Urinary bladder (tissue), 4 donors: ENCODE measurements around the gene DGKZ. TPM values are rescaled to one million over a fixed set of nuclear protein-coding genes. Genes with fewer than 3 reads are reported as not detected.
A peak's percentile ranks its signal among the peaks of the same experiment; 100 is the strongest.

ENCODE experiments used
- DNase-seq: peaks from one replicate; pipeline ENCODE4 v3.0.0-alpha.2; 2015; ENCODE audit errors: extremely low spot score
- H3K27ac ChIP-seq: one replicate; pipeline ENCODE4 v1.5.1; 2013; ENCODE audit warnings: low read depth, mild to moderate bottlenecking, moderate library complexity
- H3K36me3 ChIP-seq: one replicate; pipeline ENCODE4 v1.6.1; 2013; ENCODE audit warnings: mild to moderate bottlenecking, moderate library complexity; ENCODE audit not compliant: insufficient read depth
- H3K4me1 ChIP-seq: one replicate; pipeline ENCODE4 v1.6.1; 2013; ENCODE audit warnings: mild to moderate bottlenecking, moderate library complexity; ENCODE audit not compliant: insufficient read depth
- H3K4me3 ChIP-seq: one replicate; pipeline ENCODE4 v1.5.1; 2013; ENCODE audit warnings: low read depth, low read length
- WGBS: extraction: QIAGEN DNeasy Blood & Tissue Kit; methylation state at CpG from one replicate; pipeline ENCODE4 v1.1.7; 2013; 5-methylcytosine and 5-hydroxymethylcytosine counted together
- polyA plus RNA-seq: library from polyadenylated mRNA; stranded (reverse); fragments of 200-250 nt; gene quantifications from one replicate; pipeline ENCODE4 v1.2.3, GENCODE V29; 2013
- total RNA-seq: library from RNA; depleted of rRNA; stranded (reverse); fragments of >200 nt; gene quantifications from one replicate; pipeline ENCODE4 v1.2.3, GENCODE V29; 2014
- donor health status: healthy with polysubstance abuse.
- donor health status: healthy.

Gene DGKZ
- total and polyA plus RNA-seq, 2 donors = 18.5 to 47.8 TPM

- Histone ChIP-seq H3K27ac (no peak overlapping the region), H3K4me1 (no peaks in the 10 kb centered on the region), H3K4me3 (no peak overlapping the region), H3K36me3 (peaks cover 7% of the 10 kb centered on the region)
- DNase-seq = no peak
- 96% methylated on average over 6 of the region's 6 CpGs for WGBS
Observed at GRCh38 chr11:46408407-46408986, 61.2 kb downstream of the DGKZ start.

GRCh38 chr11:46410021-46410420 is 62.8 kb downstream of the DGKZ start:
- DNase-seq = no peak
- Histone ChIP-seq H3K4me1 (no peaks in the 10 kb centered on the region), H3K36me3 (peaks cover 10% of the 10 kb centered on the region), H3K27ac (no peak overlapping the region), H3K4me3 (no peak overlapping the region)
- 62% methylated on average over 5 of the region's 5 CpGs for WGBS

- peaks cover 6% of the 10 kb centered on the region for H3K36me3 ChIP-seq
- no peak overlapping the region for H3K4me3 ChIP-seq
- no peak overlapping the region for H3K27ac ChIP-seq
- no peaks in the 10 kb centered on the region for H3K4me1 ChIP-seq
- 91% methylated on average over 9 of the region's 9 CpGs for WGBS
- DNase-seq = no peak
Observed at GRCh38 chr11:46413760-46414465, 66.7 kb downstream of the DGKZ start.

DNA sequence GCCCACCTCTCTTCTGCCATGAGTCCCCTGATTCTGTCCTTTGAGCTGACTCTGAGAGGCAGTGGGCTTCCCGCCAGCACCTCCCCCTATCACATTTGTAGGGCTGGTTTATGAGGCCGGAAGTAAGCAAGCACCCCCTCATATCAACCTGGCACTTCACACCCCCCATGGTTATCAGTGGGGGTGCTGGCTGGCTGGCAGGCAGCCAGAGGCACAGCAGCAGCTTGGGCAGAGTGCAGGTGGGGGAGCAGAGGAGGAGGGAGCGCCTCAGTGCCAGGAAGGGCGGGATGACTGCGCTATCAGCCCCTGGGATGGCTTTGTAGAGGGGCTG is 67.2 kb downstream of the DGKZ start:
- no peak for DNase-seq
- Histone ChIP-seq H3K4me1 (no peaks in the 10 kb centered on the region), H3K27ac (no peak overlapping the region), H3K4me3 (no peak overlapping the region), H3K36me3 (peaks cover 6% of the 10 kb centered on the region)
- 88% methylated on average over 5 of the region's 5 CpGs for WGBS

DNA sequence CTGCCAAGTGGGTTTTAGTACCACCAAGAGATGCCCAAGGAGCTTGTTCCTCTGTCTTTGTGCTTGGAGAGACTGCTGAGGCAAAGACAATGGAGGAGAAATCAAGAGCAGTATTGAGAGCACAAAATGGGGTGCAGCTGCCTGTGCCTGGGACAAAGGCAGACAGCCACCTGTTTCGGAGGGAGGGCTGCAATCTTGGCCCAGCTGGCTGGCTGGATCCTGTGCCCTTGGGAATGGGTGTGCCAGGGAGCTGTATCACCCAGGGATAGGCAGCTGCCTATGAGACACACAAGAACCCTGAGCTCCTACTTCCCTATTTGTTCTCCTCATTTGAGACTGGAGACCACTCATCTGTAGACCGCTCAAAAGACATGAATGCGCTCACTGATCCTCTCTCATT is 67.6 kb downstream of the DGKZ start:
- H3K36me3 ChIP-seq = peaks cover 3% of the 10 kb centered on the region
- 64% methylated on average over 3 of the region's 3 CpGs for WGBS

DNA sequence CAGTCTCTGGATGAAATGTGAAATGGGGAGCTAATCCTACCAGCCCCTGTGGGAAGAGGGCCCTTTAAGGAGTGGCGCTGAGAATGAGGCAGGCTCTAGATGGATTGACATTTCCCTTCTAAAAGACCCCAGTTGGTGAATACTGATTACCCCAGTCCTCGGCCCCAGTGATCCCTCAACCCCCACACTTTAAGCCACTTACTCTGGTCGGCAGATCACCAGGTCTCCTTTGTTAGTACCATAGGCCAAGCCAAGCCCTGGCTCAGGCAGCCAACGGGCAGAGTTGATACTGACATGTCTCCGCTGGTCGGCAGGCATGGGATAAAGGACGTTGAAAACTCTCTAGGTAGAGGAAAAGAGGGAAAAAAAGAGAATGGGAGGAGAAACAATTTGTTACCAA is 70.4 kb downstream of the DGKZ start:
- Histone ChIP-seq H3K36me3 (peaks cover 3% of the 10 kb centered on the region), H3K4me1 (no peaks in the 10 kb centered on the region), H3K27ac (no peak overlapping the region), H3K4me3 (no peak overlapping the region)
- WGBS = 84% methylated on average over 7 of the region's 7 CpGs
- no peak for DNase-seq

More for the DNA sequence above, 67.6 kb downstream of the DGKZ start:
- Histone ChIP-seq H3K4me3 (no peak overlapping the region), H3K4me1 (no peaks in the 10 kb centered on the region), H3K27ac (no peak overlapping the region)
- no peak for DNase-seq

DNA sequence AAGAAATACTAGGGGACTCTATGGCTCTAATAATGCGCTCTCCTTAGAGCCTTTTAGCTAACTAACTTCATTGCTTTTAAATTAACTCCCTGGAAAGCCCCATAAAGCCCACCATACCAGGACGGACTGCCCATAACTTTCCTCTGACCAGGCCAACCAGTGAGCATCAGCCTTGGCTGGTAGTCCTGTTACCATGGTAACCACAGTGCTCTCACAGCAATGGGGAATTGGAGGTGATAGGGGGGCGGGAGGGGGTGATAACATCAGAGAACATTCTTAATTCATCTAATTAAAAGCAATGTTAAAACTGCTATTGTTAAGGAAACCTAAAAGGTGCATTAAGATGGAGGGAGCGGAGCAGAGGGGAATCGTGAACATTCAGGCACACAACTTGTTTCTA is 71.5 kb downstream of the DGKZ start:
- no peak overlapping the region for H3K27ac ChIP-seq
- WGBS = 90% methylated on average over 5 of the region's 5 CpGs
- H3K36me3 ChIP-seq = peaks cover 3% of the 10 kb centered on the region

GRCh38 chr11:46420513-46420912 is 73.2 kb downstream of the DGKZ start:
- 94% methylated on average over 1 of the region's 1 CpG for WGBS
- DNase-seq = no peak
- Histone ChIP-seq H3K4me3 (no peak overlapping the region), H3K4me1 (no peaks in the 10 kb centered on the region), H3K36me3 (no peaks in the 10 kb centered on the region), H3K27ac (no peak overlapping the region)

More for the DNA sequence above, 71.5 kb downstream of the DGKZ start:
- Histone ChIP-seq H3K4me3 (no peak overlapping the region), H3K4me1 (no peaks in the 10 kb centered on the region)
- DNase-seq = no peak

- no peaks in the 10 kb centered on the region for H3K4me1 ChIP-seq
- H3K27ac ChIP-seq = no peak overlapping the region
- H3K4me3 ChIP-seq = no peak overlapping the region
- no peak for DNase-seq
- 71% methylated on average over 8 of the region's 8 CpGs for WGBS
- no peaks in the 10 kb centered on the region for H3K36me3 ChIP-seq
Observed at GRCh38 chr11:46421257-46421880, 74.1 kb downstream of the DGKZ start.

GRCh38 chr11:46422588-46422987 is 75.3 kb downstream of the DGKZ start:
- no peak overlapping the region for H3K4me3 ChIP-seq
- DNase-seq = peak; percentile 8
- H3K4me1 ChIP-seq = no peaks in the 10 kb centered on the region
- WGBS = 33% methylated on average over 7 of the region's 7 CpGs
- H3K27ac ChIP-seq = no peak overlapping the region
- H3K36me3 ChIP-seq = no peaks in the 10 kb centered on the region

- Histone ChIP-seq H3K36me3 (peaks cover 3% of the 10 kb centered on the region), H3K4me3 (no peak overlapping the region), H3K4me1 (no peaks in the 10 kb centered on the region), H3K27ac (no peak overlapping the region)
- no peak for DNase-seq
- 87% methylated on average over 4 of the region's 4 CpGs for WGBS
Observed at GRCh38 chr11:46426233-46426991, 79.1 kb downstream of the DGKZ start.

- WGBS = 86% methylated on average over 9 of the region's 9 CpGs
- H3K4me1 ChIP-seq = no peaks in the 10 kb centered on the region
- peaks cover 4% of the 10 kb centered on the region for H3K36me3 ChIP-seq
Observed at GRCh38 chr11:46427364-46427763, 80.1 kb downstream of the DGKZ start.

DNA sequence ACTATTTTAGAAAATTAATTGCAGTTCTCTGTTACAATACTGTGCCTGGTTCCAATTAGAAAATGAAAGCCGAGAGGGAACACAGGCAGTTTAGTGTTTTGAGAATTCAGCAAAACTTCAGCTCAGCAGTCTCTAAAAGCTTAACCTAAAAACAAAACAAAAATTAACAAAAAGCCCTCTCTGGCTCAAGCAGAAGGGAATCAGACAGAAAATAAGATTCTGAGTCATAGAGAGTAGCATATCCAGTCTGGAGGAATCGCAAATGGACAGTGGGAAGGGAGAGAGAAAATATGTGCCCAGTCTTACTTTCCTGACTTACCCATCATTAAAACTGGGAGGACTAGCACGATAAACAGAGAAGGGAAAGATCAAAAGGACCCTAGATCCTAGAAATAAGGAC is 82.5 kb downstream of the DGKZ start:
- 69% methylated on average over 3 of the region's 3 CpGs for WGBS
- H3K36me3 ChIP-seq = peaks cover 4% of the 10 kb centered on the region

More at GRCh38 chr11:46427364-46427763, 80.1 kb downstream of the DGKZ start:
- DNase-seq = no peak
- H3K4me3 ChIP-seq = no peak overlapping the region
- H3K27ac ChIP-seq = no peak overlapping the region

More for the DNA sequence above, 82.5 kb downstream of the DGKZ start:
- Histone ChIP-seq H3K4me1 (no peaks in the 10 kb centered on the region), H3K4me3 (no peak overlapping the region), H3K27ac (no peak overlapping the region)
- no peak for DNase-seq
